IgD-negative memory B cell (primary cell): Measurements from ENCODE around the gene TPRG1. TPM values are rescaled to one million over a fixed set of nuclear protein-coding genes. Genes with fewer than 3 reads are reported as not detected.

ENCODE experiments used
- H3K27ac Mint-ChIP-seq, 3 donors: one replicate each; pipeline ENCODE4 v1.8.0; 2020 to 2022; ENCODE audit warnings: mild to moderate bottlenecking in 3 of 3, mixed read lengths in 3 of 3, moderate library complexity in 1 of 3
- H3K27me3 Mint-ChIP-seq: one replicate; pipeline ENCODE4 v1.8.0; 2021; ENCODE audit warnings: mixed read lengths
- H3K36me3 Mint-ChIP-seq: one replicate; pipeline ENCODE4 v1.8.0; 2020; ENCODE audit warnings: mild to moderate bottlenecking, mixed read lengths
- H3K4me1 Mint-ChIP-seq, 3 donors: one replicate each; pipeline ENCODE4 v1.8.0; 2020 to 2022; ENCODE audit warnings: mixed read lengths in 3 of 3, mild to moderate bottlenecking in 1 of 3
- H3K4me3 Mint-ChIP-seq, 4 donors: one replicate each; pipeline ENCODE4 v1.8.0; 2020 to 2022; ENCODE audit warnings: mild to moderate bottlenecking in 4 of 4, mixed read lengths in 4 of 4, moderate library complexity in 3 of 4
- H3K9me3 Mint-ChIP-seq, 3 donors: one replicate each; pipeline ENCODE4 v1.8.0; 2020 to 2021; ENCODE audit warnings: mixed read lengths in 3 of 3, mild to moderate bottlenecking in 1 of 3
- polyA plus RNA-seq: library from polyadenylated mRNA; unstranded; fragments of 300-500 nt; fragmentation: Illumina TruSeq; gene quantifications from one replicate; pipeline ENCODE4 v1.2.3, GENCODE V29; 2021

Gene TPRG1
- polyA plus RNA-seq, 1 donor from 2014 or later, result not detected

GRCh38 chr3:189232790-189233189, 61.0 kb downstream of the TPRG1 start:
- peaks cover 3% of the 10 kb centered on the region for H3K27me3 Mint-ChIP-seq
- H3K9me3 Mint-ChIP-seq, result peaks cover 0 to 2% (median 0%) of the 10 kb centered on the region in 3 donors
- H3K27ac Mint-ChIP-seq, result no peak overlapping the region
- peaks cover 2 to 17% (median 5%) of the 10 kb centered on the region in 3 donors for H3K4me1 Mint-ChIP-seq
- H3K36me3 Mint-ChIP-seq, result no peaks in the 10 kb centered on the region
- no peak overlapping the region for H3K4me3 Mint-ChIP-seq

DNA sequence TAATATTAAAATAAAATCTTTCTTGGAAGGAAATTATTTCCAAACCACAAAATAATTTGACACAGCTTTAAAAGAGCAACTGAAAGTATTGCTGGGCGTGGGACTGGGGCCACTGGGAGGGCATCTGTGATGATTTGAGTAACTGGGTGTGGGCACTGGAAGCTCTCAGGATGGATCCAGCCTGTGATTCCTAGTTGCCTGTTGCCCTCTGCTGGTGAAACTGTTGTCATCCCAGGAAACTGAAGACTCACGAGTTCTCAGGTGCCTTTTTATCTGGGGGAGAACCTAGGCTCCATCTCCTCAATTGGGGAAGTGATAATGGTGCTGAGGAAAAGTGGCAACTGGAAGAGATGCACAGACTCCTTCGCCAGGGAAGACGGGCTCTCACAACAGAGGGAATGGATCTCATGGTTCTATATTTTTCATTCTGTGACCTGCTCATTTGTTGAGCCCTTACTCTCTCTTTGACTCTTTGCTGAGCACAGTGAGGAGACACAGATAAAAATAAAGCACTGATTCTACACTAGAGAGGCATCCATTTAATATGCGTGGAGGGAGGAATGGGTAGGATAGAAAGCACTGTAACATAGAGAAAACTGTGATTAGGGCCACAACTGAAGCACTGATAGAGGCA, 61.6 kb downstream of the TPRG1 start:
- peaks cover 0 to 2% (median 0%) of the 10 kb centered on the region in 3 donors for H3K9me3 Mint-ChIP-seq
- H3K36me3 Mint-ChIP-seq, result no peaks in the 10 kb centered on the region
- H3K4me1 Mint-ChIP-seq, result peaks cover 2 to 17% (median 5%) of the 10 kb centered on the region in 3 donors
- H3K27me3 Mint-ChIP-seq, result peaks cover 3% of the 10 kb centered on the region
- H3K27ac Mint-ChIP-seq, result no peak overlapping the region
- no peak overlapping the region for H3K4me3 Mint-ChIP-seq

DNA sequence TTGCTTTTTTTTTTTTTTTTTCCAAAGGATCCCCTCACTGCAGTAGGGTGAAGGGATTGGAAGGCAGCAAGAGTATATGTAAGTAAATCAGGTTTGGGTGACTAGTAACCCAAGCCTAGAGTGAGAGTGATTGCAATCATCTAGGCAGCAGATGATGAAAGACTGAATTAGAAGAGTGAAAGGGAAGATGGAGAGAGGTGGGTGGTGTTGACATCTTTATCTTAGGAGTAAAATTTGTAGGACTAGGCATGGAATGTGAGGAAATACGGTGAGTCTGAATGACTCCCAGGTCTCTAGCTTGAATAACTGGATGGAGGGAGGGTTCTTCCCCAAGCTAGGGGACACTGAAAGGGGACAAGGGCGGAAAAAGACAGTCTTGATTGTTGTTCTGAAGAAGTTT, 63.4 kb downstream of the TPRG1 start:
- Mint-ChIP-seq H3K4me1 (peaks cover 1 to 14% (median 2%) of the 10 kb centered on the region in 3 donors), H3K4me3 (no peak overlapping the region), H3K27me3 (peaks cover 13% of the 10 kb centered on the region), H3K36me3 (no peaks in the 10 kb centered on the region), H3K9me3 (peaks cover 0 to 2% (median 0%) of the 10 kb centered on the region in 3 donors), H3K27ac (peak overlapping the region in 1 of 3 donors; percentile 1)

GRCh38 chr3:189236352-189236751, 64.6 kb downstream of the TPRG1 start:
- Mint-ChIP-seq H3K4me3 (no peak overlapping the region), H3K27ac (no peak overlapping the region), H3K4me1 (peaks cover 1 to 14% (median 2%) of the 10 kb centered on the region in 3 donors), H3K36me3 (no peaks in the 10 kb centered on the region), H3K9me3 (peaks cover 0 to 6% (median 2%) of the 10 kb centered on the region in 3 donors), H3K27me3 (peaks cover 12% of the 10 kb centered on the region)

GRCh38 chr3:189237526-189237925, 65.8 kb downstream of the TPRG1 start:
- no peak overlapping the region for H3K27ac Mint-ChIP-seq

GRCh38 chr3:189238071-189238470, 66.3 kb downstream of the TPRG1 start:
- no peak overlapping the region for H3K27ac Mint-ChIP-seq
- no peak overlapping the region for H3K4me3 Mint-ChIP-seq
- peaks cover 1 to 14% (median 2%) of the 10 kb centered on the region in 3 donors for H3K4me1 Mint-ChIP-seq
- H3K36me3 Mint-ChIP-seq, result no peaks in the 10 kb centered on the region
- peaks cover 1 to 8% (median 5%) of the 10 kb centered on the region in 3 donors for H3K9me3 Mint-ChIP-seq
- H3K27me3 Mint-ChIP-seq, result peaks cover 10% of the 10 kb centered on the region

More at GRCh38 chr3:189237526-189237925, 65.8 kb downstream of the TPRG1 start:
- Mint-ChIP-seq H3K27me3 (peaks cover 10% of the 10 kb centered on the region), H3K4me1 (peaks cover 1 to 14% (median 2%) of the 10 kb centered on the region in 3 donors), H3K36me3 (no peaks in the 10 kb centered on the region), H3K9me3 (peaks cover 0 to 6% (median 5%) of the 10 kb centered on the region in 3 donors), H3K4me3 (no peak overlapping the region)

GRCh38 chr3:189239616-189240015, 67.8 kb downstream of the TPRG1 start:
- peaks cover 1 to 14% (median 2%) of the 10 kb centered on the region in 3 donors for H3K4me1 Mint-ChIP-seq
- H3K4me3 Mint-ChIP-seq, result no peak overlapping the region
- H3K27ac Mint-ChIP-seq, result no peak overlapping the region
- H3K36me3 Mint-ChIP-seq, result no peaks in the 10 kb centered on the region
- peaks cover 10% of the 10 kb centered on the region for H3K27me3 Mint-ChIP-seq
- H3K9me3 Mint-ChIP-seq, result peaks cover 3 to 16% (median 5%) of the 10 kb centered on the region in 3 donors

GRCh38 chr3:189249987-189250386, 78.2 kb downstream of the TPRG1 start:
- no peak overlapping the region for H3K27ac Mint-ChIP-seq
- peaks cover 1% of the 10 kb centered on the region for H3K27me3 Mint-ChIP-seq
- H3K9me3 Mint-ChIP-seq, result peaks cover 0 to 7% (median 3%) of the 10 kb centered on the region in 3 donors
- no peaks in the 10 kb centered on the region for H3K36me3 Mint-ChIP-seq
- H3K4me1 Mint-ChIP-seq, result no peaks in the 10 kb centered on the region
- H3K4me3 Mint-ChIP-seq, result no peak overlapping the region

GRCh38 chr3:189258261-189258660, 86.5 kb downstream of the TPRG1 start:
- Mint-ChIP-seq H3K9me3 (peaks cover 0 to 9% (median under 1%) of the 10 kb centered on the region in 3 donors), H3K27ac (no peak overlapping the region), H3K4me1 (no peaks in the 10 kb centered on the region), H3K27me3 (peaks cover 7% of the 10 kb centered on the region), H3K36me3 (peaks cover 4% of the 10 kb centered on the region), H3K4me3 (no peak overlapping the region)

- peaks cover 7% of the 10 kb centered on the region for H3K27me3 Mint-ChIP-seq
- no peak overlapping the region for H3K4me3 Mint-ChIP-seq
- H3K4me1 Mint-ChIP-seq, result no peaks in the 10 kb centered on the region
- no peak overlapping the region for H3K27ac Mint-ChIP-seq
- peaks cover 0 to 2% (median 0%) of the 10 kb centered on the region in 3 donors for H3K9me3 Mint-ChIP-seq
- peaks cover 4% of the 10 kb centered on the region for H3K36me3 Mint-ChIP-seq
Observed at GRCh38 chr3:189260556-189261493, 89.1 kb downstream of the TPRG1 start.

- no peaks in the 10 kb centered on the region for H3K36me3 Mint-ChIP-seq
- no peaks in the 10 kb centered on the region for H3K9me3 Mint-ChIP-seq
- peaks cover 11% of the 10 kb centered on the region for H3K27me3 Mint-ChIP-seq
- H3K27ac Mint-ChIP-seq, result no peak overlapping the region
- H3K4me1 Mint-ChIP-seq, result no peaks in the 10 kb centered on the region
- H3K4me3 Mint-ChIP-seq, result no peak overlapping the region
Observed at GRCh38 chr3:189262746-189263145, 91.0 kb downstream of the TPRG1 start.

GRCh38 chr3:189267981-189268613, 96.3 kb downstream of the TPRG1 start:
- H3K4me1 Mint-ChIP-seq, result no peaks in the 10 kb centered on the region
- H3K27me3 Mint-ChIP-seq, result peaks cover 7% of the 10 kb centered on the region
- no peak overlapping the region for H3K27ac Mint-ChIP-seq
- no peaks in the 10 kb centered on the region for H3K36me3 Mint-ChIP-seq
- H3K9me3 Mint-ChIP-seq, result no peaks in the 10 kb centered on the region
- H3K4me3 Mint-ChIP-seq, result no peak overlapping the region

GRCh38 chr3:189269365-189269764, 97.6 kb downstream of the TPRG1 start:
- no peaks in the 10 kb centered on the region for H3K4me1 Mint-ChIP-seq
- H3K27me3 Mint-ChIP-seq, result peaks cover 7% of the 10 kb centered on the region
- H3K27ac Mint-ChIP-seq, result no peak overlapping the region
- no peaks in the 10 kb centered on the region for H3K36me3 Mint-ChIP-seq
- no peaks in the 10 kb centered on the region for H3K9me3 Mint-ChIP-seq
- no peak overlapping the region for H3K4me3 Mint-ChIP-seq

- Mint-ChIP-seq H3K27ac (no peak overlapping the region), H3K4me3 (no peak overlapping the region), H3K36me3 (no peaks in the 10 kb centered on the region), H3K4me1 (peaks cover 0 to 3% (median 0%) of the 10 kb centered on the region in 3 donors), H3K27me3 (peaks cover 7% of the 10 kb centered on the region), H3K9me3 (no peaks in the 10 kb centered on the region)
Observed at GRCh38 chr3:189270248-189270832, 98.6 kb downstream of the TPRG1 start.
